Subcutaneous abdominal adipose tissue (tissue), 5 donors: ENCODE data around the gene MZT2B.
"Not testable (repeated sequence)": the region's sequence is repeated elsewhere in the genome, so short reads cannot be mapped to it uniquely, and the experiment has no call there.

ENCODE experiments used
- H3K27ac ChIP-seq: one replicate; pipeline ENCODE4 v1.7.0; 2013; ENCODE audit warnings: low read depth, mild to moderate bottlenecking, inconsistent platforms, low read length, moderate library complexity
- H3K27me3 ChIP-seq, 5 donors: one replicate each; pipeline ENCODE4 v1.7.0; 2013; ENCODE audit warnings: low read length in 5 of 5, inconsistent platforms in 1 of 5; ENCODE audit not compliant: control insufficient read depth in 5 of 5, insufficient read depth in 4 of 5
- H3K36me3 ChIP-seq, 5 donors: one replicate each; pipeline ENCODE4 v1.7.0; 2013; ENCODE audit warnings: low read length in 5 of 5; ENCODE audit not compliant: control insufficient read depth in 5 of 5, insufficient read depth in 5 of 5
- H3K4me1 ChIP-seq, 5 donors: one replicate each; pipeline ENCODE4 v1.7.0; 2013; ENCODE audit warnings: low read length in 5 of 5, mild to moderate bottlenecking in 3 of 5, moderate library complexity in 1 of 5; ENCODE audit not compliant: control insufficient read depth in 5 of 5, insufficient read depth in 5 of 5
- H3K4me3 ChIP-seq, 5 donors: one replicate each; pipeline ENCODE4 v1.7.0; 2013; ENCODE audit warnings: low read length in 5 of 5, low read depth in 1 of 5
- H3K9ac ChIP-seq, 5 donors: one replicate each; pipeline ENCODE4 v1.7.0; 2013; ENCODE audit warnings: low read length in 5 of 5, mild to moderate bottlenecking in 4 of 5, moderate library complexity in 3 of 5
- H3K9me3 ChIP-seq, 5 donors: one replicate each; pipeline ENCODE4 v1.7.0; 2013; ENCODE audit warnings: low read length in 5 of 5; ENCODE audit not compliant: control insufficient read depth in 5 of 5
- donor health status: healthy.
- donor health status: healthy.
- donor health status: healthy.
- donor health status: healthy.
- donor health status: healthy.

The MZT2B gene

DNA sequence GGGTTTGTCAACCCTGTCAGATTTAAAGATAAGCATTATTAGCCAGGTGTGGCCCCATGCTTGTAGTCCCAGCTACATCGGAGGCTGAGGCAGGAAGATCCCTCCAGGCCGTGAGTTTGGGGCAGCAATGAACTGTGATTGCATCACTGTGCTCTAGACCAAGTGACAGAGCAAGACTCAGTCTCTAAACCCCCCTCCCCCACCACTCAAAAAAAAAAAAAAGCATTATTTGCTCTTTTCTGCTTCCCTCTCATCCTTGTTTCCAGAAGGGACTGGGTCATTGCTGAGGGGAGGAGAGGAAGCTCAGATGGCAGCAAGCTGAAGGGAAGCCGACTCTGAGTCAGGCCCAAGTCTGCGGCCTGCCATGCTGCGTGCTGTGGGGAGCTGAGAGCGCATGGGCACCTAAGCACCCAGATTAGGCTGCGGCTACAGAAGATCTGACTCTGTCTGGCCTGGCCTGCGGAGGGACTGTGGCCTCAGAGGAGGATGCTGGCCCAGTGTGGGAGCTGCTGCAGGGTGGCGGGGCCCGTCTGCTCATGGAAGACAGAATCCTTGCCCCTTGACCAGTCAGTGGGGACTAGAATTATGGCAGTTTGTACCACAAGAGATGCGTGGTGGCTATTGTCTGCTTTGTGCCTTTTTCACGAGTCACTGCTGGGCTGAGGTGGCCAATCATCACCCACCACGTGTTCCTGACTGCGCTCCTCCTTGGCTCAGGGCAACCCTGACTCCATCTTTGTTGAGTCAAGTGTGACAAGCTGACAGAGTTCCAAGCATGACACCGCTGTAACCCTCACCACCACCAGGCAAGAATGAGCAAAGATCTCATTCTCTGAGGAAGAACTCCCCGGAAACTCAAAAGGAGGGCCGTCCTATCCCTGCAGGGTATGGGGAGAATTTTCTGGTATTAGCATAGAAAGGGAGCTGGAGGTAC lies 6.1 kb downstream of the MZT2B start:
- H3K4me1 ChIP-seq, H3K9me3 ChIP-seq, H3K27me3 ChIP-seq, H3K9ac ChIP-seq, H3K27ac ChIP-seq, H3K4me3 ChIP-seq: not testable (repeated sequence)
- H3K36me3 ChIP-seq: peaks cover 0 to 25% (median 12%) of the 10 kb centered on the region in 5 donors

DNA sequence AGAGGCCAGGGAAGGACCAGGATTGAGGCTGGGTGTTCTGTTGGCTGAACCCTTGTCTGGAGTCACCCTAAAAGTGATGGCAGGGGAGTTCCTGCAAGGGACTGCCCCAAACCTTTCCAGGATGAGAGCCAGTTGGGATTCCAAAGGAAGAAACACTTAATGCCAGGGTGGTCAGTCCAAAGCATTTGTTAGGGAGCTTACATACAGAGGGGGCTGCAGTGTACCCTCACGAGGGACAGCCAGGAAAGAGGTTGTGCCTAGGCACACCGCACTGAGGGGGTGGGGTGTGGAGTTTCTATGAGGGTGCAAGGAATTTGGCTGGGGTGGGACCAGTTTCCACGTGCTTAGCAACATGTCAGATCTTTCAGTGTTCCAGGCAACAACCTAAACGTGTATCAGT lies 6.9 kb downstream of the MZT2B start:
- H3K9me3 ChIP-seq, H3K4me1 ChIP-seq, H3K4me3 ChIP-seq, H3K27ac ChIP-seq, H3K9ac ChIP-seq, H3K27me3 ChIP-seq: not testable (repeated sequence)
- peaks cover 0 to 23% (median 12%) of the 10 kb centered on the region in 5 donors for H3K36me3 ChIP-seq

DNA sequence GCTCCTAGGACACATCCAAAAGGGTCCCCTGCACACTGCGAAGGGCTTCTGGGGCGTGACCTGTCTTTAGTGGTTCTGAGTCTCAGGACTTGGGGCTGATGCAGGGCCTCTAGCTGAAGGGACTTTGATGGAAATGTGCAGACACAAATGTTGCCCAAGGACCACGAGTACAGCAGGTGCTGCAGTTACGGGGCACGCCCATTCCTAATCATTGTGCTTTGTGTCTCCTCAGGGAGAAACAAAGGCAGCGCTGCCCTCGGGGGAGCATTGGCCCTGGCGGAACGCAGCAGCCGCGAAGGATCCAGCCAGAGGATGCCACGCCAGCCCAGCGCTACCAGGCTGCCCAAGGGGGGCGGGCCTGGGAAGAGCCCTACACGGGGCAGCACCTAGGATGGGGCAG lies 8.2 kb downstream of the MZT2B start:
- Histone ChIP-seq H3K27ac (no peak overlapping the region), H3K4me1 (no peaks in the 10 kb centered on the region), H3K9me3 (no peaks in the 10 kb centered on the region), H3K4me3 (no peak overlapping the region), H3K9ac (no peak overlapping the region), H3K36me3 (peaks cover 0 to 16% (median 9%) of the 10 kb centered on the region in 5 donors), H3K27me3 (no peaks in the 10 kb centered on the region)

DNA sequence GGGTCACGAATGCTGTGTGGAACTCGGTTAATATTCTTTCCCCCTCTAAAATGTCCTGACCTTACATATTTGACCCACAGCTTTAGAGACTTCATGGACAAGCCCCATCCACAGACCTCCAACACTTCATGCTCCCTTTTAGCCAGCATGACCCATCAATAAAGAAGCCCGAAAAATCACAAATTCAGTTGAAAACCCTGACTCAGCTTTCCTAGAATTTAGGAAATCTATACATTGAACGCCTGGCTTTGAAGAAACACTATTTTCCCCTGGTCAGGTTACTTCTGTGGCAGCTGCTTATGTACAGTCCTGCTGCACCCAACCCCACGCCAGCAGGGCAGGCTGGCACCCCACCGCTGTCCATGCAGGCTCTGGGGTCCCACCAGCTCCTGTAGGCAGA lies 9.3 kb downstream of the MZT2B start:
- not testable (repeated sequence) for H3K9me3 ChIP-seq, H3K27ac ChIP-seq, H3K9ac ChIP-seq, H3K4me1 ChIP-seq, H3K27me3 ChIP-seq, H3K4me3 ChIP-seq
- peaks cover 0 to 16% (median 8%) of the 10 kb centered on the region in 5 donors for H3K36me3 ChIP-seq

DNA sequence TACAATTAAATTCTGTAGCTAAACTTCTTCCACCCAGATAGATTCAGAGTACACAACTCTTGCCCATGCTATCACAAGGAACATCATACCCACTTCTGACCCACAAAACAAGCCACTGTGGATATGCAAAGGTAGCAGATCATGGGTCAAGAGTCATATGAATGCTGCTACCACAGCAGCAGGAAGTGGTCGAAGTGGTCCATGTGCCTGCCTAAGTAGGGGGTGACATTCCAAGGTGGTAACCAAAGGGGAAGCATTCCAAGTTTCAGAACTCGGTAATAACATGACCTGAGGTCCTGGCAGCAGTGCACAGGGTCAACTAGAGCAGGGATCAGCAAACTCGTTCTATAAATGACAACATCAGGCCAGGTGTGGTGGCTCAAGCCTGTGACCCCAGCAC lies 10.4 kb downstream of the MZT2B start:
- not testable (repeated sequence) for H3K4me3 ChIP-seq, H3K9ac ChIP-seq, H3K4me1 ChIP-seq

DNA sequence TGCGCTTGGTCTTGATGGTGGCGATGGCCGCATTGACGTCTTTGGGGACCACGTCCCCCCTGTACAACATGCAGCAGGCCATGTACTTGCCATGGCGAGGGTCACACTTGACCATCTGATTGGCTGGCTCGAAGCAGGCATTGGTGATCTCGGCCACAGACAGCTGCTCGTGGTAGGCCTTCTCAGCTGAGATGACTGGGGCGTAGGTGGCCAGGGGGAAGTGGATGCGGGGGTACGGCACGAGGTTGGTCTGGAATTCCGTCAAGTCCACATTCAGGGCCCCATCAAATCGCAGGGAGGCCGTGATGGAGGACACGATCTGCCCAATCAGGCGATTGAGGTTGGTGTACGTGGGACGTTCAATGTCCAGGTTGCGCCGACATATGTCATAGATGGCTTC lies 11.8 kb downstream of the MZT2B start:
- H3K27ac ChIP-seq, H3K27me3 ChIP-seq, H3K36me3 ChIP-seq, H3K9ac ChIP-seq, H3K4me1 ChIP-seq, H3K4me3 ChIP-seq, H3K9me3 ChIP-seq: not testable (repeated sequence)

More for the DNA sequence above, 10.4 kb downstream of the MZT2B start:
- H3K27me3 ChIP-seq, H3K9me3 ChIP-seq, H3K27ac ChIP-seq: not testable (repeated sequence)
- H3K36me3 ChIP-seq: peaks cover 0 to 16% (median 8%) of the 10 kb centered on the region in 5 donors

DNA sequence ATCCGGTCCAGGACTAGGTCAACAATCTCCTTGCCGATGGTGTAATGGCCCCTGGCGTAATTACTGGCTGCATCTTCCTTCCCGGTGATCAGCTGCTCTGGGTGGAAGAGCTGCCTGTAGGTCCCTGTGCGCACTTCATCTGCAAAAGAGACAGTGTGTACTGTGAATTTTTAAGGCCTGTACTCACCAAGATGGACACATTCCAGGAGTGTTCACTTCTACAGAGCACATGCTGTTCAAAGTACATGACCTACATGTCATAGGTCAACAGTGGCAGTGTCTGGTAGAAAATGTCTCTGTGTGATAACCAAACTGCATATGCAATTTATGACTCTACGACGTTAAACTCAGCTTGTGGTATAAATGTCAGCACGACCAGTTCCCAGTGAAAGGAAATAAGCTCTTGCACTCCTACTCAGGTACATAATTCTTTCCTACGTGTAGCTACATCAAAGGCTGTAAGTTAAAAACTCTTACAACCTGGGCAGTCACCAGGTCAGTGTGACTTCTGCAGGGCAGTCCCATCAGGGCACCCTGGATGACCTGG lies 13.1 kb downstream of the MZT2B start:
- H3K9ac ChIP-seq, H3K27me3 ChIP-seq, H3K9me3 ChIP-seq, H3K27ac ChIP-seq, H3K36me3 ChIP-seq, H3K4me3 ChIP-seq, H3K4me1 ChIP-seq: not testable (repeated sequence)

DNA sequence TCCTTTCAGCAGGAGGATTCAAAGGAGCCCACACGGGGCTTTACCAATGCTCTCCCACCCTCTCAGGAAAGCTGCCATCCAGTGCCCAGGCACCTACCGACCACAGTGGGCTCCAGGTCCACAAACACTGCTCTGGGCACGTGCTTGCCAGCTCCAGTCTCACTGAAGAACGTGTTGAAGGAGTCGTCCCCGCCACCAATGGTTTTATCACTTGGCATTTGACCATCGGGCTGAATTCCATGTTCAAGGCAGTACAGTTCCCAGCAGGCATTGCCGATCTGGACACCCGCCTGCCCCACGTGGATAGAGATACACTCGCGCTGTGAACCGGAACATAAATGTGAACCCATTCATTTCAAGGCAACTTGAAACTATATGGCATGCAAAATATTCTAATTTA lies 14.0 kb downstream of the MZT2B start:
- H3K4me3 ChIP-seq, H3K27ac ChIP-seq, H3K4me1 ChIP-seq, H3K9ac ChIP-seq, H3K36me3 ChIP-seq, H3K27me3 ChIP-seq, H3K9me3 ChIP-seq: not testable (repeated sequence)

DNA sequence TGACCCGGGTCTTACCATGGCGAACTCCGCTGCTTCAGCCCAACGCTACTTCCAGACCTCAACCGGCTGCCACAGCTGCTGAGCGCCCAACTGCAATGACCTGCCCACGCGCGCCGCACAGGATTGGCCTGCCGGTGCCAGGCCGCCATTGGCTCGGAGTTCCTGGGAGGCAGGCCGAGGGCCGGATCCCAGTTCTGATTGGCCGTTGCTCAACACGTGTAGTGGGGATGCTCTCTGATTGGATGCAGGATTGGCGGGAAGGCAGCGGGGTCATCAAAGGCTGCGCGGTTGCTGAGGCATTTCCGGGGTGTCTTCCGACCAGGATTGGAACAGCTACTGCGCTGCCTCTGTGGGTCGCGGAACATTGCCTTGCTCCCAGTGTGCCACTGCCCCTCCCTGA lies 16.3 kb downstream of the MZT2B start, which contains the start of gene TUBA3E:
TSS of gene TUBA3E (minus strand) at position 97 of the 400 bp plus-strand sequence. CDS start at position 18, 79 bp downstream.
- no peaks in the 10 kb centered on the region for H3K9me3 ChIP-seq
- H3K27ac ChIP-seq: no peak within 1 kb of the TSS
- no peaks in the 10 kb centered on the region for H3K4me1 ChIP-seq
- H3K36me3 ChIP-seq: no peaks in the 10 kb centered on the region
- H3K9ac ChIP-seq: no peak within 1 kb of the TSS
- H3K4me3 ChIP-seq: no peak within 1 kb of the TSS
- no peaks in the 10 kb centered on the region for H3K27me3 ChIP-seq

DNA sequence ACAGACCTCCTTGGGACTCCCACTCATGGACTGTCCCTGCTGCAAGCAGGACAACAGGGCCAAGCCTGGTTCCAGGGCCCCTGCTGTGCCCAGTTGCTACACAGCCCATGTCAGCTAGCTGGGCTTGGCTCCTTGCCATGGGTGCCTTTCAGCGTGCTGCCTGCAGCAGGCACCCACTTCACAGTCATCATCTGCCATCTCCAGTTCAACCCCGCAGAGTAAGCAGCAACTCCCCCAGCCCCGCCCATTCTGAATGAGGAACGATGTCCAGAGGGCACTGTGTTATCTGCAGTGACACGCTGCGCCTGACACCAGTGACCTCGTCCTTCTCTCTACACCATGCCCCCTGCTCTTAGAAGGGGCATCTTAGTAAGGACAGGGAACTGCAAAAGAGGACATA lies 20.5 kb downstream of the MZT2B start:
- H3K36me3 ChIP-seq, H3K27me3 ChIP-seq, H3K9ac ChIP-seq, H3K27ac ChIP-seq, H3K9me3 ChIP-seq, H3K4me1 ChIP-seq, H3K4me3 ChIP-seq: not testable (repeated sequence)
